Mucosa of rectum (tissue), 2 donors: Measurements from ENCODE around the gene RDH5.
A peak's percentile ranks its signal among the peaks of the same experiment; 100 is the strongest.
"Not testable (repeated sequence)": the region's sequence is repeated elsewhere in the genome, so short reads cannot be mapped to it uniquely, and the experiment has no call there.

Source experiments
- H3K27ac ChIP-seq, 2 donors: one replicate each; pipeline ENCODE4 v1.7.0; 2013; ENCODE audit warnings: inconsistent platforms in 2 of 2, low read depth in 2 of 2, low read length in 2 of 2
- H3K27me3 ChIP-seq, 2 donors: one replicate each; pipeline ENCODE4 v1.7.0; 2013; ENCODE audit warnings: low read length in 2 of 2; ENCODE audit not compliant: control insufficient read depth in 2 of 2, insufficient read depth in 2 of 2
- H3K36me3 ChIP-seq, 2 donors: one replicate each; pipeline ENCODE4 v1.7.0; 2013; ENCODE audit warnings: low read length in 2 of 2; ENCODE audit not compliant: control insufficient read depth in 2 of 2, insufficient read depth in 2 of 2
- H3K4me1 ChIP-seq, 2 donors: one replicate each; pipeline ENCODE4 v1.7.0; 2013; ENCODE audit warnings: low read length in 2 of 2, mild to moderate bottlenecking in 1 of 2; ENCODE audit not compliant: control insufficient read depth in 2 of 2, insufficient read depth in 2 of 2
- H3K4me3 ChIP-seq, 2 donors: one replicate each; pipeline ENCODE4 v1.7.0; 2013; ENCODE audit warnings: low read length in 2 of 2
- H3K9ac ChIP-seq, 2 donors: one replicate each; pipeline ENCODE4 v1.7.0; 2013; ENCODE audit warnings: low read length in 2 of 2, low read depth in 1 of 2, mild to moderate bottlenecking in 1 of 2
- H3K9me3 ChIP-seq, 2 donors: one replicate each; pipeline ENCODE4 v1.7.0; 2013; ENCODE audit warnings: low read length in 2 of 2; ENCODE audit not compliant: control insufficient read depth in 2 of 2
- donor health status: healthy.
- donor health status: Normal muscosa, but diverticular disease.

The RDH5 gene

GRCh38 chr12:55745361-55746173 lies 25.4 kb downstream of the RDH5 start:
- Histone ChIP-seq H3K9ac (no peak overlapping the region), H3K27ac (peak overlapping the region in 1 of 2 donors; percentile 6)

GRCh38 chr12:55746174-55746912 lies 26.1 kb downstream of the RDH5 start:
- Histone ChIP-seq H3K36me3 (peaks cover 3 to 5% of the 10 kb centered on the region in 2 donors), H3K4me3 (no peak overlapping the region), H3K27me3 (peaks cover 5 to 10% of the 10 kb centered on the region in 2 donors), H3K9me3 (no peaks in the 10 kb centered on the region), H3K4me1 (peaks cover 10 to 11% of the 10 kb centered on the region in 2 donors), H3K27ac (peak overlapping the region in 1 of 2 donors; percentile 6), H3K9ac (no peak overlapping the region)

More at GRCh38 chr12:55745361-55746173, 25.4 kb downstream of the RDH5 start:
- Histone ChIP-seq H3K27me3 (peaks cover 5 to 10% of the 10 kb centered on the region in 2 donors), H3K9me3 (no peaks in the 10 kb centered on the region), H3K36me3 (peaks cover 0 to 5% of the 10 kb centered on the region in 2 donors), H3K4me1 (peaks cover 10 to 11% of the 10 kb centered on the region in 2 donors), H3K4me3 (peak overlapping the region in 1 of 2 donors; percentile 33)

GRCh38 chr12:55746913-55747231 lies 26.7 kb downstream of the RDH5 start:
- Histone ChIP-seq H3K36me3 (peaks cover 8 to 10% of the 10 kb centered on the region in 2 donors), H3K27ac (no peak overlapping the region), H3K9ac (no peak overlapping the region), H3K4me1 (peaks cover 10 to 11% of the 10 kb centered on the region in 2 donors), H3K27me3 (peaks cover 5 to 8% of the 10 kb centered on the region in 2 donors), H3K4me3 (no peak overlapping the region), H3K9me3 (no peaks in the 10 kb centered on the region)

GRCh38 chr12:55748230-55748993 lies 28.2 kb downstream of the RDH5 start:
- no peak overlapping the region for H3K9ac ChIP-seq
- H3K9me3 ChIP-seq = no peaks in the 10 kb centered on the region
- H3K4me1 ChIP-seq = peaks cover 7 to 9% of the 10 kb centered on the region in 2 donors
- H3K36me3 ChIP-seq = peaks cover 23 to 24% of the 10 kb centered on the region in 2 donors
- no peak overlapping the region for H3K4me3 ChIP-seq
- no peak overlapping the region for H3K27ac ChIP-seq
- H3K27me3 ChIP-seq = peaks cover 5% of the 10 kb centered on the region in 2 donors

- Histone ChIP-seq H3K4me1 (no peaks in the 10 kb centered on the region), H3K36me3 (peaks cover 47 to 66% of the 10 kb centered on the region in 2 donors), H3K27ac (no peak overlapping the region), H3K27me3 (no peaks in the 10 kb centered on the region), H3K9me3 (no peaks in the 10 kb centered on the region), H3K4me3 (no peak overlapping the region), H3K9ac (no peak overlapping the region)
Observed at GRCh38 chr12:55755246-55755645, 35.1 kb downstream of the RDH5 start.

- no peaks in the 10 kb centered on the region for H3K4me1 ChIP-seq
- H3K4me3 ChIP-seq = no peak overlapping the region
- H3K9me3 ChIP-seq = no peaks in the 10 kb centered on the region
- H3K27me3 ChIP-seq = no peaks in the 10 kb centered on the region
- peaks cover 37 to 57% of the 10 kb centered on the region in 2 donors for H3K36me3 ChIP-seq
- no peak overlapping the region for H3K9ac ChIP-seq
- H3K27ac ChIP-seq = no peak overlapping the region
Observed at GRCh38 chr12:55757701-55758100, 37.5 kb downstream of the RDH5 start.

- not testable (repeated sequence) for H3K27ac ChIP-seq, H3K27me3 ChIP-seq, H3K9ac ChIP-seq, H3K4me3 ChIP-seq, H3K4me1 ChIP-seq, H3K9me3 ChIP-seq
- H3K36me3 ChIP-seq = peaks cover 31 to 52% of the 10 kb centered on the region in 2 donors
Observed at GRCh38 chr12:55758575-55758974, 38.4 kb downstream of the RDH5 start.

GRCh38 chr12:55760663-55761062 lies 40.5 kb downstream of the RDH5 start:
- no peak overlapping the region for H3K27ac ChIP-seq
- no peaks in the 10 kb centered on the region for H3K9me3 ChIP-seq
- H3K36me3 ChIP-seq = peaks cover 31 to 50% of the 10 kb centered on the region in 2 donors
- H3K4me3 ChIP-seq = no peak overlapping the region
- no peaks in the 10 kb centered on the region for H3K27me3 ChIP-seq
- no peaks in the 10 kb centered on the region for H3K4me1 ChIP-seq
- H3K9ac ChIP-seq = no peak overlapping the region

GRCh38 chr12:55762646-55763045 lies 42.5 kb downstream of the RDH5 start:
- no peaks in the 10 kb centered on the region for H3K27me3 ChIP-seq
- H3K27ac ChIP-seq = no peak overlapping the region
- no peak overlapping the region for H3K9ac ChIP-seq
- peaks cover 21 to 41% of the 10 kb centered on the region in 2 donors for H3K36me3 ChIP-seq
- no peak overlapping the region for H3K4me3 ChIP-seq
- no peaks in the 10 kb centered on the region for H3K4me1 ChIP-seq
- no peaks in the 10 kb centered on the region for H3K9me3 ChIP-seq
